Neuronal stem cell (in vitro differentiated cells): ENCODE data around the gene KRT24.
A peak's percentile ranks its signal among the peaks of the same experiment; 100 is the strongest.

Experiments
- DNase-seq: peaks from one replicate; pipeline ENCODE4 v3.0.0-alpha.2; 2013; ENCODE audit warnings: low spot score
- H2AFZ ChIP-seq: one replicate; pipeline ENCODE4 v1.6.1; 2013; ENCODE audit warnings: mild to moderate bottlenecking, low read length, inconsistent platforms
- H2AK5ac ChIP-seq: 2 replicates; pipeline ENCODE4 v1.6.1; 2013; ENCODE audit warnings: low read depth, mild to moderate bottlenecking, inconsistent platforms, low read length, moderate library complexity, mixed read lengths
- H2BK120ac ChIP-seq: 2 replicates; pipeline ENCODE4 v1.6.1; 2013; ENCODE audit warnings: low read depth, mild to moderate bottlenecking, inconsistent platforms, low read length, moderate library complexity, mixed read lengths
- H2BK12ac ChIP-seq: one replicate; pipeline ENCODE4 v1.6.1; 2013; ENCODE audit warnings: low read length, inconsistent platforms
- H2BK15ac ChIP-seq: 2 replicates; pipeline ENCODE4 v1.6.1; 2013; ENCODE audit warnings: mild to moderate bottlenecking, low read length, inconsistent platforms, mixed read lengths
- H2BK5ac ChIP-seq: one replicate; pipeline ENCODE4 v1.6.1; 2013; ENCODE audit warnings: inconsistent platforms, mild to moderate bottlenecking, low read length, moderate library complexity
- H3K14ac ChIP-seq: one replicate; pipeline ENCODE4 v1.6.1; 2013; ENCODE audit warnings: low read length, inconsistent platforms
- H3K18ac ChIP-seq: 2 replicates; pipeline ENCODE4 v1.6.1; 2013; ENCODE audit warnings: low read length, inconsistent platforms
- H3K23ac ChIP-seq: 2 replicates; pipeline ENCODE4 v1.6.1; 2013; ENCODE audit warnings: low read depth, mild to moderate bottlenecking, mixed read lengths, low read length, inconsistent platforms; ENCODE audit not compliant: poor library complexity
- H3K27ac ChIP-seq: replicated peaks from 3 replicates; pipeline ENCODE4 v1.5.1; 2013; ENCODE audit warnings: low read length, inconsistent platforms
- H3K27me3 ChIP-seq, 3 experiments: 2 replicates each; pipeline ENCODE4 v1.6.1; 2013; ENCODE audit warnings: low read length in 3 of 3, mild to moderate bottlenecking in 2 of 3, inconsistent platforms in 1 of 3, low read depth in 1 of 3, mixed read lengths in 1 of 3, moderate library complexity in 1 of 3; ENCODE audit not compliant: control insufficient read depth in 3 of 3, insufficient read depth in 3 of 3
- H3K36me3 ChIP-seq, 2 donors: replicated peaks in 1 of 2; 2 replicates each; pipeline ENCODE4 v1.6.1; 2013; ENCODE audit warnings: low read length in 2 of 2; ENCODE audit not compliant: control insufficient read depth in 2 of 2, insufficient read depth in 2 of 2
- H3K4ac ChIP-seq: 2 replicates; pipeline ENCODE4 v1.6.1; 2013; ENCODE audit warnings: inconsistent platforms, mild to moderate bottlenecking, low read length, moderate library complexity
- H3K4me1 ChIP-seq, 2 donors: 1 replicate in 1 of 2; 2 replicates in 1 of 2; pipeline ENCODE4 v1.6.1; 2013; ENCODE audit warnings: low read length in 2 of 2, low read depth in 1 of 2; ENCODE audit not compliant: control insufficient read depth in 2 of 2, insufficient read depth in 1 of 2
- H3K4me2 ChIP-seq: one replicate; pipeline ENCODE4 v1.6.1; 2013; ENCODE audit warnings: mild to moderate bottlenecking, low read length, inconsistent platforms; ENCODE audit not compliant: insufficient read depth, poor library complexity, severe bottlenecking
- H3K4me3 ChIP-seq, 2 donors: 2 replicates each; pipeline ENCODE4 v1.5.1; 2013; ENCODE audit warnings: low read length in 2 of 2, mild to moderate bottlenecking in 2 of 2, inconsistent platforms in 1 of 2, moderate library complexity in 1 of 2
- H3K79me1 ChIP-seq: one replicate; pipeline ENCODE4 v1.6.1; 2013; ENCODE audit warnings: low read depth, mild to moderate bottlenecking, inconsistent platforms, low read length, moderate library complexity
- H3K9ac ChIP-seq: one replicate; pipeline ENCODE4 v1.6.1; 2013; ENCODE audit warnings: mild to moderate bottlenecking, low read depth, low read length, inconsistent platforms; ENCODE audit not compliant: poor library complexity
- H3K9me3 ChIP-seq, 2 donors: replicated peaks in 1 of 2; 2 replicates each; pipeline versions ENCODE3 to v1.6.1; 2013; ENCODE audit warnings: low read length in 2 of 2, mild to moderate bottlenecking in 2 of 2, inconsistent platforms in 1 of 2, low read depth in 1 of 2, mixed read lengths in 1 of 2, moderate library complexity in 1 of 2; ENCODE audit not compliant: control insufficient read depth in 2 of 2, insufficient read depth in 1 of 2
- H4K8ac ChIP-seq: one replicate; pipeline ENCODE4 v1.6.1; 2013; ENCODE audit warnings: low read depth, mild to moderate bottlenecking, inconsistent platforms, low read length, moderate library complexity
- H4K91ac ChIP-seq: one replicate; pipeline ENCODE4 v1.6.1; 2013; ENCODE audit warnings: low read length, low read depth, mild to moderate bottlenecking, inconsistent platforms; ENCODE audit not compliant: poor library complexity
- WGBS, 2 donors: extraction: QIAGEN DNeasy Blood & Tissue Kit; methylation state at CpG; one replicate each; pipeline ENCODE4 v1.1.7; 2013; ENCODE audit warnings: missing lambda C conversion rate in 2 of 2, mixed read lengths in 1 of 2; ENCODE audit not compliant: insufficient read length in 2 of 2, insufficient replicate concordance in 1 of 2; ENCODE audit errors: extremely low coverage in 2 of 2; 5-methylcytosine and 5-hydroxymethylcytosine counted together

The KRT24 gene

GRCh38 chr17:40659911-40660310 is 43.6 kb downstream of the KRT24 start:
- Histone ChIP-seq H3K4me1 (peaks cover 0 to 2% of the 10 kb centered on the region in 2 donors), H3K27me3 (peaks cover 0 to 39% (median 0%) of the 10 kb centered on the region in 3 experiments), H3K23ac (no peak overlapping the region), H2AK5ac (no peak overlapping the region), H3K36me3 (no peaks in the 10 kb centered on the region), H2BK120ac (no peak overlapping the region), H3K9ac (no peak overlapping the region), H2AFZ (no peak overlapping the region), H3K27ac (no peak overlapping the region), H4K8ac (no peak overlapping the region), H3K4me3 (no peak overlapping the region), H2BK15ac (no peak overlapping the region), H4K91ac (no peak overlapping the region), H3K18ac (no peak overlapping the region), H3K14ac (no peak overlapping the region), H2BK5ac (no peak overlapping the region), H2BK12ac (no peak overlapping the region), H3K4me2 (no peak overlapping the region), H3K9me3 (no peaks in the 10 kb centered on the region), H3K79me1 (no peaks in the 10 kb centered on the region), H3K4ac (no peak overlapping the region)
- no CpG with 5 or more reads among the region's 7 CpGs for WGBS, 2 donors
- DNase-seq = no peak

- H3K36me3 ChIP-seq = no peaks in the 10 kb centered on the region
- no peak overlapping the region for H3K27ac ChIP-seq
- H3K79me1 ChIP-seq = no peaks in the 10 kb centered on the region
- no peak overlapping the region for H2BK12ac ChIP-seq
- DNase-seq = no peak
- no peak overlapping the region for H3K18ac ChIP-seq
- H2BK120ac ChIP-seq = no peak overlapping the region
- no peak overlapping the region for H3K23ac ChIP-seq
- no peak overlapping the region for H4K91ac ChIP-seq
- H3K9me3 ChIP-seq = no peaks in the 10 kb centered on the region
- H2AK5ac ChIP-seq = no peak overlapping the region
- H3K4ac ChIP-seq = no peak overlapping the region
- no peaks in the 10 kb centered on the region for H3K4me1 ChIP-seq
- no peak overlapping the region for H2BK15ac ChIP-seq
- H3K4me3 ChIP-seq = no peak overlapping the region
- H4K8ac ChIP-seq = no peak overlapping the region
- no peak overlapping the region for H2BK5ac ChIP-seq
- H3K14ac ChIP-seq = no peak overlapping the region
- H3K4me2 ChIP-seq = no peak overlapping the region
- no peak overlapping the region for H2AFZ ChIP-seq
- no peak overlapping the region for H3K9ac ChIP-seq
- peaks cover 0 to 24% (median 0%) of the 10 kb centered on the region in 3 experiments for H3K27me3 ChIP-seq
These were observed 45.2 kb downstream of the KRT24 start for GRCh38 chr17:40658396-40658795.

- no peak for DNase-seq
- H3K27me3 ChIP-seq = peaks cover 0 to 3% (median 0%) of the 10 kb centered on the region in 3 experiments
- H2AFZ ChIP-seq = no peak overlapping the region
- no peaks in the 10 kb centered on the region for H3K9me3 ChIP-seq
- no peak overlapping the region for H3K9ac ChIP-seq
- H3K23ac ChIP-seq = no peak overlapping the region
- H4K91ac ChIP-seq = no peak overlapping the region
- H2BK15ac ChIP-seq = no peak overlapping the region
- no peak overlapping the region for H3K4me2 ChIP-seq
- H3K27ac ChIP-seq = no peak overlapping the region
- H3K18ac ChIP-seq = no peak overlapping the region
- H3K79me1 ChIP-seq = no peaks in the 10 kb centered on the region
- H3K4ac ChIP-seq = no peak overlapping the region
- H2BK120ac ChIP-seq = no peak overlapping the region
- H2BK5ac ChIP-seq = no peak overlapping the region
- WGBS, 2 donors = no CpG with 5 or more reads among the region's 5 CpGs
- no peaks in the 10 kb centered on the region for H3K36me3 ChIP-seq
- H3K4me3 ChIP-seq = no peak overlapping the region
- H3K4me1 ChIP-seq = peaks cover 3% of the 10 kb centered on the region in 2 donors
- H2AK5ac ChIP-seq = no peak overlapping the region
- no peak overlapping the region for H2BK12ac ChIP-seq
- H3K14ac ChIP-seq = no peak overlapping the region
- no peak overlapping the region for H4K8ac ChIP-seq
These were observed 51.6 kb downstream of the KRT24 start for GRCh38 chr17:40651939-40652338.

- peaks cover 0 to 31% of the 10 kb centered on the region in 2 donors for H3K36me3 ChIP-seq
- peak overlapping the region; percentile 100 for H3K18ac ChIP-seq
- H2BK12ac ChIP-seq = no peak overlapping the region
- H2AK5ac ChIP-seq = peak overlapping the region; percentile 98
- H4K8ac ChIP-seq = no peak overlapping the region
- peak overlapping the region; percentile 96 for H3K4ac ChIP-seq
- H3K4me3 ChIP-seq = peak overlapping the region; percentile 91 to 99
- peak; percentile 69 for DNase-seq
- no peaks in the 10 kb centered on the region for H3K9me3 ChIP-seq
- H3K4me2 ChIP-seq = peak overlapping the region; percentile 89
- peak overlapping the region; percentile 98 for H2BK15ac ChIP-seq
- H3K4me1 ChIP-seq = peaks cover 3 to 13% of the 10 kb centered on the region in 2 donors
- H2BK5ac ChIP-seq = peak overlapping the region; percentile 98
- peak overlapping the region; percentile 96 for H4K91ac ChIP-seq
- peak overlapping the region; percentile 97 for H3K23ac ChIP-seq
- peak overlapping the region; percentile 96 for H3K14ac ChIP-seq
- no CpG with 5 or more reads among the region's 28 CpGs for WGBS, 2 donors
- no peaks in the 10 kb centered on the region for H3K79me1 ChIP-seq
- peak overlapping the region; percentile 100 for H3K9ac ChIP-seq
- H2BK120ac ChIP-seq = peak overlapping the region; percentile 90
- no peaks in the 10 kb centered on the region for H3K27me3 ChIP-seq
- H2AFZ ChIP-seq = peak overlapping the region; percentile 98
- H3K27ac ChIP-seq = peak overlapping the region; percentile 93
These were observed 55.1 kb downstream of the KRT24 start for GRCh38 chr17:40648384-40648968.
